NB4 (cell line): ENCODE measurements around the gene CCDC88C.

Experiments
- MAX ChIP-seq: IDR thresholded peaks from 2 replicates; pipeline ENCODE4 v1.6.1; 2011; ENCODE audit warnings: low read depth, low read length
- MYC ChIP-seq: IDR thresholded peaks from 2 replicates; pipeline ENCODE4 v1.6.1; 2011; ENCODE audit warnings: low read depth, low read length
- POLR2A ChIP-seq: IDR thresholded peaks from 2 replicates; pipeline ENCODE4 v1.6.1; 2011; ENCODE audit warnings: mild to moderate bottlenecking; ENCODE audit not compliant: insufficient read length; ENCODE audit errors: extremely low read depth
- TF ChIP-seq, protein P1 (sequence below): IDR thresholded peaks from one replicate; pipeline ENCODE4 v1.5.1; 2012; ENCODE audit warnings: low read depth, low read length

GRCh38 chr14:91458612-91459011 lies 41.0 kb upstream of the CCDC88C start:
- TF ChIP-seq, protein P1, sequence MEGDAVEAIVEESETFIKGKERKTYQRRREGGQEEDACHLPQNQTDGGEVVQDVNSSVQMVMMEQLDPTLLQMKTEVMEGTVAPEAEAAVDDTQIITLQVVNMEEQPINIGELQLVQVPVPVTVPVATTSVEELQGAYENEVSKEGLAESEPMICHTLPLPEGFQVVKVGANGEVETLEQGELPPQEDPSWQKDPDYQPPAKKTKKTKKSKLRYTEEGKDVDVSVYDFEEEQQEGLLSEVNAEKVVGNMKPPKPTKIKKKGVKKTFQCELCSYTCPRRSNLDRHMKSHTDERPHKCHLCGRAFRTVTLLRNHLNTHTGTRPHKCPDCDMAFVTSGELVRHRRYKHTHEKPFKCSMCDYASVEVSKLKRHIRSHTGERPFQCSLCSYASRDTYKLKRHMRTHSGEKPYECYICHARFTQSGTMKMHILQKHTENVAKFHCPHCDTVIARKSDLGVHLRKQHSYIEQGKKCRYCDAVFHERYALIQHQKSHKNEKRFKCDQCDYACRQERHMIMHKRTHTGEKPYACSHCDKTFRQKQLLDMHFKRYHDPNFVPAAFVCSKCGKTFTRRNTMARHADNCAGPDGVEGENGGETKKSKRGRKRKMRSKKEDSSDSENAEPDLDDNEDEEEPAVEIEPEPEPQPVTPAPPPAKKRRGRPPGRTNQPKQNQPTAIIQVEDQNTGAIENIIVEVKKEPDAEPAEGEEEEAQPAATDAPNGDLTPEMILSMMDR = no peak
- no peak for TF ChIP-seq POLR2A
- no peak for TF ChIP-seq MYC
- TF ChIP-seq MAX = no peak
